ENCODE data around the gene FKBP8. TPM values are rescaled to one million over a fixed set of nuclear protein-coding genes. Genes with fewer than 3 reads are reported as not detected.

The FKBP8 gene
- total and polyA plus RNA-seq, 5 experiments from 2014 or later: 87.0 to 236 (median 125) TPM

- peaks cover 0 to 4% (median under 1%) of the 10 kb centered on the region in 4 donors for H3K4me1 Mint-ChIP-seq
- H3K36me3 Mint-ChIP-seq: peaks cover 0 to 27% (median under 1%) of the 10 kb centered on the region in 3 donors
- H3K4me3 Mint-ChIP-seq: no peak overlapping the region
- no peak for DNase-seq
- H3K9me3 Mint-ChIP-seq: no peaks in the 10 kb centered on the region
- POLR2A ChIA-PET: interaction anchor here (1.0 kb wide), 1 partner anchor 23 kb away, joined by 3 read pairs; the partner anchor contains the start of gene KXD1
- H3K27ac Mint-ChIP-seq: no peak overlapping the region
- H3K27me3 Mint-ChIP-seq: no peaks in the 10 kb centered on the region
- ATAC-seq: no peak
These were observed 36.9 kb upstream of the FKBP8 start for GRCh38 chr19:18580311-18580710.

GRCh38 chr19:18577365-18577914 is 34.1 kb upstream of the FKBP8 start:
- Mint-ChIP-seq H3K27me3 (no peaks in the 10 kb centered on the region), H3K9me3 (no peaks in the 10 kb centered on the region), H3K36me3 (peaks cover 0 to 54% (median 8%) of the 10 kb centered on the region in 3 donors), H3K4me1 (peaks cover 8 to 18% (median 12%) of the 10 kb centered on the region in 4 donors), H3K27ac (peak overlapping the region in 1 of 10 donors; percentile 65), H3K4me3 (no peak overlapping the region)
- POLR2A ChIA-PET: no interaction called here
- no peak for ATAC-seq
- DNase-seq: no peak

- H3K27ac Mint-ChIP-seq: no peak overlapping the region
- no peaks in the 10 kb centered on the region for H3K27me3 Mint-ChIP-seq
- POLR2A ChIA-PET: interaction anchor here (0.7 to 1.2 kb wide), 2 partner anchors 11 to 344 kb away, joined by 3 to 7 read pairs; no protein-coding TSS in a partner anchor
- no peaks in the 10 kb centered on the region for H3K9me3 Mint-ChIP-seq
- no peak for ATAC-seq
- H3K4me1 Mint-ChIP-seq: peaks cover 12 to 24% (median 18%) of the 10 kb centered on the region in 4 donors
- no peak overlapping the region for H3K4me3 Mint-ChIP-seq
- DNase-seq: no peak
- peaks cover 0 to 58% (median 8%) of the 10 kb centered on the region in 3 donors for H3K36me3 Mint-ChIP-seq
These were observed 33.0 kb upstream of the FKBP8 start for GRCh38 chr19:18576383-18576782.

- POLR2A ChIA-PET: interaction anchor here (4.8 kb wide), 1 partner anchor 13 kb away, joined by 107 read pairs; the partner anchor contains the start of gene REX1BD
- Mint-ChIP-seq H3K36me3 (peaks cover 0 to 59% (median 8%) of the 10 kb centered on the region in 3 donors), H3K9me3 (no peaks in the 10 kb centered on the region), H3K27me3 (no peaks in the 10 kb centered on the region), H3K4me3 (peak overlapping the region in 3 of 10 donors; percentile 47 to 56 (median 55)), H3K27ac (peak overlapping the region in 6 of 10 donors; percentile 27 to 83 (median 54)), H3K4me1 (peaks cover 13 to 26% (median 19%) of the 10 kb centered on the region in 4 donors)
- no peak for DNase-seq
- ATAC-seq: no peak
These were observed 31.4 kb upstream of the FKBP8 start for GRCh38 chr19:18574691-18575291.

GRCh38 chr19:18571564-18572344 is 28.4 kb upstream of the FKBP8 start, which contains the start of gene UBA52:
Gene UBA52 (plus strand): TSS chr19:18571857. CDS start chr19:18573301, 1,444 bp downstream.
- H3K4me3 Mint-ChIP-seq: peak within 1 kb of the TSS; percentile 86 to 99 (median 95)
- POLR2A ChIA-PET: interaction anchor here (0.5 to 4.8 kb wide), 21 partner anchors 9 to 1341 kb away, joined by 3 to 107 read pairs (median 4); partner anchors contain the start of genes COPE, DDX49, ELL and FKBP8

GRCh38 chr19:18568367-18568766 is 25.0 kb upstream of the FKBP8 start:
- ATAC-seq (no peak), DNase-seq (no peak)
- no peak overlapping the region for H3K4me3 Mint-ChIP-seq
- H3K27ac Mint-ChIP-seq: no peak overlapping the region
- no peaks in the 10 kb centered on the region for H3K9me3 Mint-ChIP-seq
- peaks cover 10 to 21% (median 16%) of the 10 kb centered on the region in 4 donors for H3K4me1 Mint-ChIP-seq
- POLR2A ChIA-PET: interaction anchor here (0.6 kb wide), 1 partner anchor 10 kb away, joined by 6 read pairs; no protein-coding TSS in a partner anchor
- H3K27me3 Mint-ChIP-seq: no peaks in the 10 kb centered on the region
- peaks cover 0 to 63% (median 6%) of the 10 kb centered on the region in 3 donors for H3K36me3 Mint-ChIP-seq

More at GRCh38 chr19:18571564-18572344, 28.4 kb upstream of the FKBP8 start, which contains the start of gene UBA52:
- Mint-ChIP-seq H3K27ac (peak within 1 kb of the TSS; percentile 88 to 99 (median 98)), H3K36me3 (peaks cover 0 to 68% (median 11%) of the 10 kb centered on the region in 3 donors), H3K4me1 (peaks cover 13 to 26% (median 19%) of the 10 kb centered on the region in 4 donors), H3K9me3 (no peaks in the 10 kb centered on the region), H3K27me3 (no peaks in the 10 kb centered on the region)
- DNase-seq (peak; percentile 97 to 99 (median 98)), ATAC-seq (peak; percentile 92 to 95)

GRCh38 chr19:18566953-18567352 is 23.6 kb upstream of the FKBP8 start:
- H3K9me3 Mint-ChIP-seq: no peaks in the 10 kb centered on the region
- POLR2A ChIA-PET: interaction anchor here (0.5 to 1.3 kb wide), 3 partner anchors 9 to 24 kb away, joined by 3 to 6 read pairs (median 4); partner anchors contain the start of gene KXD1
- H3K27me3 Mint-ChIP-seq: no peaks in the 10 kb centered on the region
- H3K4me3 Mint-ChIP-seq: no peak overlapping the region
- peaks cover 0 to 7% (median 5%) of the 10 kb centered on the region in 4 donors for H3K4me1 Mint-ChIP-seq
- H3K36me3 Mint-ChIP-seq: peaks cover 0 to 64% (median 6%) of the 10 kb centered on the region in 3 donors
- ATAC-seq (no peak), DNase-seq (no peak)
- no peak overlapping the region for H3K27ac Mint-ChIP-seq

GRCh38 chr19:18562086-18562485 is 18.7 kb upstream of the FKBP8 start:
- peaks cover 0 to 43% (median 4%) of the 10 kb centered on the region in 3 donors for H3K36me3 Mint-ChIP-seq
- H3K4me3 Mint-ChIP-seq: no peak overlapping the region
- DNase-seq: no peak
- no peaks in the 10 kb centered on the region for H3K27me3 Mint-ChIP-seq
- H3K4me1 Mint-ChIP-seq: peaks cover 11 to 30% (median 21%) of the 10 kb centered on the region in 4 donors
- H3K9me3 Mint-ChIP-seq: no peaks in the 10 kb centered on the region
- ATAC-seq: no peak
- POLR2A ChIA-PET: interaction anchor here (0.5 to 0.6 kb wide), 3 partner anchors 9 to 124 kb away, joined by 3 to 6 read pairs (median 3); partner anchors contain the start of genes ISYNA1 and UBA52
- H3K27ac Mint-ChIP-seq: peak overlapping the region in 1 of 10 donors; percentile 11

GRCh38 chr19:18559685-18560084 is 16.3 kb upstream of the FKBP8 start:
- POLR2A ChIA-PET: interaction anchor here (2.6 to 3.9 kb wide), 3 partner anchors 12 to 39 kb away, joined by 40 to 52 read pairs (median 44); partner anchors contain the start of genes ELL, REX1BD and UBA52
- peak overlapping the region; percentile 6 to 94 (median 72) for H3K4me3 Mint-ChIP-seq
- peak overlapping the region in 9 of 10 donors; percentile 37 to 99 (median 95) for H3K27ac Mint-ChIP-seq
- DNase-seq (no peak), ATAC-seq (no peak)
- H3K36me3 Mint-ChIP-seq: peaks cover 0 to 24% (median under 1%) of the 10 kb centered on the region in 3 donors
- peaks cover 11 to 30% (median 21%) of the 10 kb centered on the region in 4 donors for H3K4me1 Mint-ChIP-seq
- no peaks in the 10 kb centered on the region for H3K27me3 Mint-ChIP-seq
- no peaks in the 10 kb centered on the region for H3K9me3 Mint-ChIP-seq

- peak overlapping the region; percentile 89 to 99 (median 95) for H3K27ac Mint-ChIP-seq
- H3K27me3 Mint-ChIP-seq: no peaks in the 10 kb centered on the region
- DNase-seq (no peak), ATAC-seq (no peak)
- no peaks in the 10 kb centered on the region for H3K9me3 Mint-ChIP-seq
- POLR2A ChIA-PET: interaction anchor here (0.6 to 4.1 kb wide), 17 partner anchors 8 to 361 kb away, joined by 3 to 52 read pairs (median 6); partner anchors contain the start of genes COPE, DDX49, ELL and FKBP8
- H3K4me1 Mint-ChIP-seq: peaks cover 11 to 30% (median 21%) of the 10 kb centered on the region in 4 donors
- H3K36me3 Mint-ChIP-seq: peaks cover 0 to 16% (median 0%) of the 10 kb centered on the region in 3 donors
- peak overlapping the region; percentile 80 to 94 (median 90) for H3K4me3 Mint-ChIP-seq
These were observed 15.2 kb upstream of the FKBP8 start for GRCh38 chr19:18558604-18559003.

- ATAC-seq: no peak
- peaks cover 0 to 11% (median 0%) of the 10 kb centered on the region in 3 donors for H3K36me3 Mint-ChIP-seq
- peak overlapping the region; percentile 89 to 99 (median 95) for H3K27ac Mint-ChIP-seq
- H3K4me1 Mint-ChIP-seq: peaks cover 11 to 30% (median 21%) of the 10 kb centered on the region in 4 donors
- POLR2A ChIA-PET: interaction anchor here (0.6 to 4.1 kb wide), 19 partner anchors 9 to 361 kb away, joined by 3 to 52 read pairs (median 6); partner anchors contain the start of genes COPE, DDX49, ELL and FKBP8
- no peak for DNase-seq
- H3K27me3 Mint-ChIP-seq: no peaks in the 10 kb centered on the region
- H3K9me3 Mint-ChIP-seq: no peaks in the 10 kb centered on the region
- peak overlapping the region; percentile 80 to 94 (median 90) for H3K4me3 Mint-ChIP-seq
These were observed 14.8 kb upstream of the FKBP8 start for GRCh38 chr19:18558202-18558555.
